HepG2 (cell line): ENCODE measurements around the gene SERPINE2. TPM values are rescaled to one million over a fixed set of nuclear protein-coding genes. Genes with fewer than 3 reads are reported as not detected.

ENCODE experiments used
- ATF7 ChIP-seq, 2 experiments: fragments of 450-650 bp in 1 of 2; sonication (generic) in 1 of 2; formaldehyde crosslinking in 1 of 2; IDR thresholded peaks; 2 replicates each; pipeline versions ENCODE4 v1.4.0 to v1.6.1; 2016 to 2020; ENCODE audit warnings: antibody characterized with exemption in 1 of 2, mild to moderate bottlenecking in 1 of 2, missing genetic modification reagents in 1 of 2
- EEA1 ChIP-seq: sonication (generic); formaldehyde crosslinking; IDR thresholded peaks from 2 replicates; pipeline ENCODE4 v1.5.1; 2020; ENCODE audit warnings: mild to moderate bottlenecking, missing genetic modification reagents, borderline replicate concordance
- EHMT2 ChIP-seq: fragments of 200-600 bp; sonication (generic); IDR thresholded peaks from 2 replicates; pipeline ENCODE4 v1.7.0; 2017; ENCODE audit warnings: antibody characterized with exemption, low read depth, low read length, borderline replicate concordance
- ELF3 ChIP-seq: IDR thresholded peaks from 2 replicates; pipeline ENCODE4 v1.6.1; 2016; ENCODE audit warnings: missing genetic modification reagents, missing compliant biosample characterization
- GTF3A ChIP-seq: sonication (generic); formaldehyde crosslinking; conservative IDR thresholded peaks from 2 replicates; pipeline ENCODE4 v1.4.0; 2020; ENCODE audit warnings: mild to moderate bottlenecking, missing genetic modification reagents
- PHF21A ChIP-seq: sonication (generic); formaldehyde crosslinking; IDR thresholded peaks from 2 replicates; pipeline ENCODE4 v1.5.0; 2020; ENCODE audit warnings: mild to moderate bottlenecking, missing genetic modification reagents
- U2AF1 ChIP-seq: fragments of 200-400 bp; formaldehyde crosslinking; optimal IDR thresholded peaks from 2 replicates; pipeline ENCODE3; 2017; ENCODE audit warnings: mild to moderate bottlenecking, low read depth, low read length
- ZNF75D ChIP-seq: sonication (generic); formaldehyde crosslinking; IDR thresholded peaks from 2 replicates; pipeline ENCODE4 v1.8.1; 2023; ENCODE audit warnings: missing genetic modification reagents, mild to moderate bottlenecking, borderline replicate concordance
- ZNF790 ChIP-seq: sonication (generic); formaldehyde crosslinking; IDR thresholded peaks from 2 replicates; pipeline ENCODE4 v1.8.0; 2022; ENCODE audit warnings: missing genetic modification reagents, mild to moderate bottlenecking, borderline replicate concordance
- polyA plus RNA-seq, 8 experiments: library from polyadenylated mRNA; depleted of rRNA in 3 of 8; stranded (reverse) in 7 of 8; unstranded in 1 of 8; fragments of >200 nt; fragmentation: Illumina TruSeq in 4 of 8; extraction: Trizol in 4 of 8; gene quantifications; 2 replicates each; pipeline versions ENCODE4 v1.2.1 to v1.2.3, GENCODE V29; 2011 to 2016; ENCODE audit warnings: low read depth in 4 of 8, missing spikeins in 1 of 8, mixed read lengths in 1 of 8; ENCODE audit not compliant: insufficient read depth in 1 of 8
- total RNA-seq, 5 experiments: library from RNA; depleted of rRNA; stranded (reverse); fragments of >200 nt; fragmentation: Illumina TruSeq; extraction: Trizol; gene quantifications; 2 replicates each; pipeline ENCODE4 v1.2.3, GENCODE V29; 2016; ENCODE audit warnings: low read depth in 1 of 5
- TF ChIP-seq, protein P1 (sequence below): IDR thresholded peaks from 2 replicates; pipeline ENCODE4 v1.6.1; 2012; ENCODE audit warnings: low read depth, low read length, improper control_type of control experiment
- TF ChIP-seq, protein P2 (sequence below): sonication (generic); formaldehyde crosslinking; IDR thresholded peaks from 2 replicates; pipeline ENCODE4 v1.9.0; 2022; ENCODE audit warnings: low read depth, missing genetic modification reagents
- TF ChIP-seq, protein P3 (sequence below): sonication (generic); formaldehyde crosslinking; IDR thresholded peaks from 2 replicates; pipeline ENCODE4 v1.9.0; 2021; ENCODE audit warnings: missing genetic modification reagents, borderline replicate concordance
- TF ChIP-seq, protein P4 (sequence below), 2 experiments: sonication (generic) in 1 of 2; formaldehyde crosslinking in 1 of 2; IDR thresholded peaks; 2 replicates each; pipeline versions ENCODE4 v1.4.0 to v1.6.1; 2016 to 2020; ENCODE audit warnings: borderline replicate concordance in 1 of 2, low read depth in 1 of 2, mild to moderate bottlenecking in 1 of 2, missing genetic modification reagents in 1 of 2

SERPINE2 gene
- total and polyA plus RNA-seq, 2 of the 13 experiments (the other 11 are each of a cell fraction or from before 2014, with no cell fraction given): 7.9 to 18.1 TPM

DNA sequence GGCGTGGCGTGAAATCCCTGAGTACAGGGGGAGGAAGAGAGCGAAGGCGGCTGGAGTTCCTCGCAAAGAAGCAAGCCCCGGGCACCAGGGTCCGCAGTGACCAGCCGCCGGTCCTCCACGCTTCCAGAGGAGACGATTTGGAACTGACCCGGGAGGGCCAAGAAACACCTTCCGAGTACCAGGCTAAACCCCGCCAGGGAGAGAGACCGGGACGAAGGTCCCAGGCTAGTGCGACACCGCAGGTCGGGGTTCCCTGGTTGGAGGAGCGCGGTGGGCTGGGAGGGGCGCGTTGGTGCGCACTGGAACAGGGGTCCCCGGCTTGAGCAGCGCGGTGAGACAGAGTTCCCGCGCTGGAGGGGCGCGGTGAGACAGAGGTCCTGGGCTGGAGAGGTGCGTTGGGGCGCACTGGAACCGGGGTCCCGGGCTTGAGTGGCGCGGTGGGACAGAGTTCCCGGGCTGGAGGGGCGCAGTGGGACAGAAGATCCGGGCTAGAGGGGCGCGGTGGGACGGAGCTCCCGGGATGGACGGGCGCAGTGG is 94.9 kb downstream of the SERPINE2 start (continued):
- no peak for TF ChIP-seq ATF7 (IDR thresholded peaks at IDR 0.05)
- TF ChIP-seq ATF7 (CRISPR knock-in tag; IDR thresholded peaks at IDR 0.05): 0 out of 2 replicates have a peak, but pooled peaks have one; percentile 19
- no peak for TF ChIP-seq GTF3A
- no peak for TF ChIP-seq EHMT2
- TF ChIP-seq, protein P1, sequence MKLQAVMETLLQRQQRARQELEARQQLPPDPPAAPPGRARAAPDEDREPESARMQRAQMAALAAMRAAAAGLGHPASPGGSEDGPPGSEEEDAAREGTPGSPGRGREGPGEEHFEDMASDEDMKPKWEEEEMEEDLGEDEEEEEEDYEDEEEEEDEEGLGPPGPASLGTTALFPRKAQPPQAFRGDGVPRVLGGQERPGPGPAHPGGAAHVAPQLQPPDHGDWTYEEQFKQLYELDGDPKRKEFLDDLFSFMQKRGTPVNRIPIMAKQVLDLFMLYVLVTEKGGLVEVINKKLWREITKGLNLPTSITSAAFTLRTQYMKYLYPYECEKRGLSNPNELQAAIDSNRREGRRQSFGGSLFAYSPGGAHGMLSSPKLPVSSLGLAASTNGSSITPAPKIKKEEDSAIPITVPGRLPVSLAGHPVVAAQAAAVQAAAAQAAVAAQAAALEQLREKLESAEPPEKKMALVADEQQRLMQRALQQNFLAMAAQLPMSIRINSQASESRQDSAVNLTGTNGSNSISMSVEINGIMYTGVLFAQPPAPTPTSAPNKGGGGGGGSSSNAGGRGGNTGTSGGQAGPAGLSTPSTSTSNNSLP: no peak
- TF ChIP-seq, protein P2, sequence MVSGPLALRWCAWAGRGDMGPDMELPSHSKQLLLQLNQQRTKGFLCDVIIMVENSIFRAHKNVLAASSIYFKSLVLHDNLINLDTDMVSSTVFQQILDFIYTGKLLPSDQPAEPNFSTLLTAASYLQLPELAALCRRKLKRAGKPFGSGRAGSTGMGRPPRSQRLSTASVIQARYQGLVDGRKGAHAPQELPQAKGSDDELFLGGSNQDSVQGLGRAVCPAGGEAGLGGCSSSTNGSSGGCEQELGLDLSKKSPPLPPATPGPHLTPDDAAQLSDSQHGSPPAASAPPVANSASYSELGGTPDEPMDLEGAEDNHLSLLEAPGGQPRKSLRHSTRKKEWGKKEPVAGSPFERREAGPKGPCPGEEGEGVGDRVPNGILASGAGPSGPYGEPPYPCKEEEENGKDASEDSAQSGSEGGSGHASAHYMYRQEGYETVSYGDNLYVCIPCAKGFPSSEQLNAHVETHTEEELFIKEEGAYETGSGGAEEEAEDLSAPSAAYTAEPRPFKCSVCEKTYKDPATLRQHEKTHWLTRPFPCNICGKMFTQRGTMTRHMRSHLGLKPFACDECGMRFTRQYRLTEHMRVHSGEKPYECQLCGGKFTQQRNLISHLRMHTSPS (CRISPR knock-in tag): no peak
- TF ChIP-seq ZNF75D (CRISPR knock-in tag): no peak
- TF ChIP-seq ZNF790 (CRISPR knock-in tag): no peak
- TF ChIP-seq PHF21A (CRISPR knock-in tag): peak; percentile 33; the same call in 1 of the 2 replicates
- TF ChIP-seq, protein P3, sequence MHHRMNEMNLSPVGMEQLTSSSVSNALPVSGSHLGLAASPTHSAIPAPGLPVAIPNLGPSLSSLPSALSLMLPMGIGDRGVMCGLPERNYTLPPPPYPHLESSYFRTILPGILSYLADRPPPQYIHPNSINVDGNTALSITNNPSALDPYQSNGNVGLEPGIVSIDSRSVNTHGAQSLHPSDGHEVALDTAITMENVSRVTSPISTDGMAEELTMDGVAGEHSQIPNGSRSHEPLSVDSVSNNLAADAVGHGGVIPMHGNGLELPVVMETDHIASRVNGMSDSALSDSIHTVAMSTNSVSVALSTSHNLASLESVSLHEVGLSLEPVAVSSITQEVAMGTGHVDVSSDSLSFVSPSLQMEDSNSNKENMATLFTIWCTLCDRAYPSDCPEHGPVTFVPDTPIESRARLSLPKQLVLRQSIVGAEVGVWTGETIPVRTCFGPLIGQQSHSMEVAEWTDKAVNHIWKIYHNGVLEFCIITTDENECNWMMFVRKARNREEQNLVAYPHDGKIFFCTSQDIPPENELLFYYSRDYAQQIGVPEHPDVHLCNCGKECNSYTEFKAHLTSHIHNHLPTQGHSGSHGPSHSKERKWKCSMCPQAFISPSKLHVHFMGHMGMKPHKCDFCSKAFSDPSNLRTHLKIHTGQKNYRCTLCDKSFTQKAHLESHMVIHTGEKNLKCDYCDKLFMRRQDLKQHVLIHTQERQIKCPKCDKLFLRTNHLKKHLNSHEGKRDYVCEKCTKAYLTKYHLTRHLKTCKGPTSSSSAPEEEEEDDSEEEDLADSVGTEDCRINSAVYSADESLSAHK (CRISPR knock-in tag): no peak
- no peak for TF ChIP-seq U2AF1
- 0 out of 2 replicates have a peak, but pooled peaks have one; percentile 9 for TF ChIP-seq ELF3 (CRISPR knock-in tag)
- no peak for TF ChIP-seq EEA1 (CRISPR knock-in tag)
- TF ChIP-seq, protein P4, sequence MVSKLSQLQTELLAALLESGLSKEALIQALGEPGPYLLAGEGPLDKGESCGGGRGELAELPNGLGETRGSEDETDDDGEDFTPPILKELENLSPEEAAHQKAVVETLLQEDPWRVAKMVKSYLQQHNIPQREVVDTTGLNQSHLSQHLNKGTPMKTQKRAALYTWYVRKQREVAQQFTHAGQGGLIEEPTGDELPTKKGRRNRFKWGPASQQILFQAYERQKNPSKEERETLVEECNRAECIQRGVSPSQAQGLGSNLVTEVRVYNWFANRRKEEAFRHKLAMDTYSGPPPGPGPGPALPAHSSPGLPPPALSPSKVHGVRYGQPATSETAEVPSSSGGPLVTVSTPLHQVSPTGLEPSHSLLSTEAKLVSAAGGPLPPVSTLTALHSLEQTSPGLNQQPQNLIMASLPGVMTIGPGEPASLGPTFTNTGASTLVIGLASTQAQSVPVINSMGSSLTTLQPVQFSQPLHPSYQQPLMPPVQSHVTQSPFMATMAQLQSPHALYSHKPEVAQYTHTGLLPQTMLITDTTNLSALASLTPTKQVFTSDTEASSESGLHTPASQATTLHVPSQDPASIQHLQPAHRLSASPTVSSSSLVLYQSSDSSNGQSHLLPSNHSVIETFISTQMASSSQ (IDR thresholded peaks at IDR 0.05; ENCODE audit: low read depth): no peak
- TF ChIP-seq, protein P4 (CRISPR knock-in tag; IDR thresholded peaks at IDR 0.05; ENCODE audit: borderline replicate concordance): no peak
